ENCODE data around the gene CFAP74. TPM values are rescaled to one million over a fixed set of nuclear protein-coding genes. Genes with fewer than 3 reads are reported as not detected.

Gene CFAP74
- total and polyA plus RNA-seq, 2 donors (not counting 3 experiments of a cell fraction or from before 2014, with no cell fraction given) = not detected

- no peak for FAIRE-seq
Observed at GRCh38 chr1:1917304-1917976, 86.1 kb downstream of the CFAP74 start.

GRCh38 chr1:1916851-1917251 is 86.7 kb downstream of the CFAP74 start:
- ChIA-PET POLR2A (no interaction called here), CTCF (interaction anchor here (2.3 kb wide), 1 partner anchor 8 kb away, joined by 7 read pairs; no protein-coding TSS in a partner anchor)
- BruUV-seq (replicated peaks) = no TSS peak
- Histone ChIP-seq H3K4me2 (ENCODE audit: insufficient read depth, low read length) (no peak overlapping the region), H3K79me2 (ENCODE audit: control insufficient read depth, insufficient read depth, low read length) (no peaks in the 10 kb centered on the region), H2AFZ (ENCODE audit: low read depth, low read length) (no peak overlapping the region), H3K4me1 (ENCODE audit: control insufficient read depth, extremely low read depth, insufficient read depth, low read length) (peaks cover 5% of the 10 kb centered on the region), H3K9me1 (replicated peaks; ENCODE audit: control insufficient read depth, extremely low read depth, insufficient read depth, low read length) (no peaks in the 10 kb centered on the region), H3K4me3 (replicated peaks in 1 of 3; ENCODE audit: insufficient read depth in 1 of 3, low read depth in 1 of 3, low read length in 3 of 3) (no peak overlapping the region), H3K36me3 (ENCODE audit: control insufficient read depth in 2 of 2, extremely low read depth in 1 of 2, insufficient read depth in 2 of 2, low read length in 2 of 2) (no peaks in the 10 kb centered on the region), H4K20me1 (replicated peaks; ENCODE audit: control insufficient read depth, extremely low read depth, insufficient read depth, low read length) (no peaks in the 10 kb centered on the region), H3K9ac (replicated peaks; ENCODE audit: extremely low read depth, insufficient read depth, low read length) (no peak overlapping the region), H3K27me3 (ENCODE audit: control insufficient read depth in 2 of 2, insufficient read depth in 2 of 2, low read length in 2 of 2) (no peaks in the 10 kb centered on the region), H3K27ac (ENCODE audit: insufficient read depth, low read depth, low read length) (no peak overlapping the region), H3K9me3 (replicated peaks; ENCODE audit: control insufficient read depth, insufficient read depth, low read length) (no peaks in the 10 kb centered on the region)
- DNase-seq (ENCODE audit: low read depth, low spot score) (no peak), FAIRE-seq (no peak)
- intact Hi-C loops (cut with micrococcal nuclease) (loop anchor here (10.0 kb wide), 1 partner anchor 218 kb away; no protein-coding TSS in a partner anchor), dilution Hi-C loops (cut with MboI; ENCODE audit: extremely low pct_ligation_motif_present, low sequenced_read_pairs) (no loop called here)
- no peak for TF ChIP-seq JUN (IDR thresholded peaks at IDR 0.05; ENCODE audit: borderline replicate concordance, insufficient read depth, insufficient read length, low read depth)
- no peak for TF ChIP-seq POLR2A (IDR thresholded peaks at IDR 0.05; ENCODE audit: low read depth, low read length)
- no peak for TF ChIP-seq MAX (IDR thresholded peaks at IDR 0.05; ENCODE audit: insufficient read depth, insufficient read length)
- TF ChIP-seq CTCF (IDR thresholded peaks at IDR 0.05; ENCODE audit: extremely low read depth in 1 of 2, insufficient read depth in 1 of 2, low read depth in 1 of 2, low read length in 2 of 2) = no peak
- TF ChIP-seq FOS (IDR thresholded peaks at IDR 0.05; ENCODE audit: borderline replicate concordance, insufficient read depth, low read length) = no peak
- TF ChIP-seq EZH2 (IDR thresholded peaks at IDR 0.05; ENCODE audit: borderline replicate concordance, low read depth, low read length, severe bottlenecking) = no peak
- TF ChIP-seq MYC (IDR thresholded peaks at IDR 0.05; ENCODE audit: low read depth, low read length) = no peak
- TF ChIP-seq POLR2AphosphoS5 (IDR thresholded peaks at IDR 0.05; ENCODE audit: insufficient read depth, low read depth, low read length) = no peak
- no peak for TF ChIP-seq GATA2 (IDR thresholded peaks at IDR 0.05; ENCODE audit: insufficient read depth, insufficient read length, low read depth, low read length)

More at GRCh38 chr1:1917304-1917976, 86.1 kb downstream of the CFAP74 start:
- no peaks in the 10 kb centered on the region for H3K9me1 ChIP-seq (replicated peaks; ENCODE audit: control insufficient read depth, extremely low read depth, insufficient read depth, low read length)
- no peaks in the 10 kb centered on the region for H3K9me3 ChIP-seq (replicated peaks; ENCODE audit: control insufficient read depth, insufficient read depth, low read length)
- H3K27ac ChIP-seq (ENCODE audit: insufficient read depth, low read depth, low read length) = no peak overlapping the region
- DNase-seq (ENCODE audit: low read depth, low spot score) = no peak
- TF ChIP-seq EZH2 (IDR thresholded peaks at IDR 0.05; ENCODE audit: borderline replicate concordance, low read depth, low read length, severe bottlenecking) = no peak
- TF ChIP-seq MYC (IDR thresholded peaks at IDR 0.05; ENCODE audit: low read depth, low read length) = no peak
- ChIA-PET POLR2A (no interaction called here), CTCF (interaction anchor here (2.3 kb wide), 1 partner anchor 9 kb away, joined by 7 read pairs; no protein-coding TSS in a partner anchor)
- peaks cover 5% of the 10 kb centered on the region for H3K4me1 ChIP-seq (ENCODE audit: control insufficient read depth, extremely low read depth, insufficient read depth, low read length)
- no peaks in the 10 kb centered on the region for H4K20me1 ChIP-seq (replicated peaks; ENCODE audit: control insufficient read depth, extremely low read depth, insufficient read depth, low read length)
- no peak overlapping the region for H3K9ac ChIP-seq (replicated peaks; ENCODE audit: extremely low read depth, insufficient read depth, low read length)
- no peaks in the 10 kb centered on the region for H3K79me2 ChIP-seq (ENCODE audit: control insufficient read depth, insufficient read depth, low read length)
- no peaks in the 10 kb centered on the region for H3K27me3 ChIP-seq (ENCODE audit: control insufficient read depth in 2 of 2, insufficient read depth in 2 of 2, low read length in 2 of 2)
- intact Hi-C loops (cut with micrococcal nuclease) = loop anchor here (10.0 kb wide), 1 partner anchor 217 kb away; no protein-coding TSS in a partner anchor
- dilution Hi-C loops (cut with MboI; ENCODE audit: extremely low pct_ligation_motif_present, low sequenced_read_pairs) = no loop called here
- no peak overlapping the region for H2AFZ ChIP-seq (ENCODE audit: low read depth, low read length)
- H3K4me3 ChIP-seq (replicated peaks in 1 of 3; ENCODE audit: insufficient read depth in 1 of 3, low read depth in 1 of 3, low read length in 3 of 3) = no peak overlapping the region
- H3K4me2 ChIP-seq (ENCODE audit: insufficient read depth, low read length) = no peak overlapping the region
- no TSS peak for BruUV-seq (replicated peaks)
- H3K36me3 ChIP-seq (ENCODE audit: control insufficient read depth in 2 of 2, extremely low read depth in 1 of 2, insufficient read depth in 2 of 2, low read length in 2 of 2) = no peaks in the 10 kb centered on the region

Measured in endothelial cell of umbilical vein (primary cell).